ENCODE results near the gene INTU.

GRCh38 chr4:127668770-127669169, 36.0 kb downstream of the INTU start:
- TF ChIP-seq MYC (IDR thresholded peaks at IDR 0.05; ENCODE audit: low read depth, low read length) = no peak
- TF ChIP-seq CTCF (IDR thresholded peaks at IDR 0.05; ENCODE audit: low read depth, low read length) = no peak
- TF ChIP-seq POLR2A (IDR thresholded peaks at IDR 0.05; ENCODE audit: extremely low read depth, insufficient read length) = no peak

Data from NB4 (cell line).